Activated T-cell treated with anti-CD3 and anti-CD28 coated beads, Interleukin-2, amount 50 U/mL, for 4 hours (primary cell): Measurements from ENCODE around the gene HAPLN2. TPM values are rescaled to one million over a fixed set of nuclear protein-coding genes. Genes with fewer than 3 reads are reported as not detected.

Experiments used
- ATAC-seq, 2 donors: fragments of 200-7000 bp; cut with Tn5 transposase; one replicate each; pipeline ENCODE4 v1.10.0; 2021
- DNase-seq: peaks from one replicate; pipeline ENCODE4 v3.0.0-alpha.2; 2020
- H3K27me3 Mint-ChIP-seq: one replicate; pipeline ENCODE4 v1.8.0; 2021; ENCODE audit warnings: low read depth, mixed read lengths
- H3K36me3 Mint-ChIP-seq: one replicate; pipeline ENCODE4 v1.8.0; 2022; ENCODE audit warnings: mixed read lengths; ENCODE audit not compliant: insufficient read depth
- H3K4me1 Mint-ChIP-seq: one replicate; pipeline ENCODE4 v1.8.0; 2021; ENCODE audit warnings: low read depth, mixed read lengths
- H3K4me3 Mint-ChIP-seq: one replicate; pipeline ENCODE4 v1.8.0; 2021; ENCODE audit warnings: mild to moderate bottlenecking, moderate library complexity, mixed read lengths
- H3K9me3 Mint-ChIP-seq: one replicate; pipeline ENCODE4 v1.8.0; 2021; ENCODE audit warnings: mixed read lengths
- total RNA-seq, 3 donors: library from RNA; stranded (reverse); gene quantifications; one replicate each; pipeline ENCODE4 v1.2.1, GENCODE V29; 2021

Gene HAPLN2
- total RNA-seq, 3 donors from 2014 or later, result not detected

DNA sequence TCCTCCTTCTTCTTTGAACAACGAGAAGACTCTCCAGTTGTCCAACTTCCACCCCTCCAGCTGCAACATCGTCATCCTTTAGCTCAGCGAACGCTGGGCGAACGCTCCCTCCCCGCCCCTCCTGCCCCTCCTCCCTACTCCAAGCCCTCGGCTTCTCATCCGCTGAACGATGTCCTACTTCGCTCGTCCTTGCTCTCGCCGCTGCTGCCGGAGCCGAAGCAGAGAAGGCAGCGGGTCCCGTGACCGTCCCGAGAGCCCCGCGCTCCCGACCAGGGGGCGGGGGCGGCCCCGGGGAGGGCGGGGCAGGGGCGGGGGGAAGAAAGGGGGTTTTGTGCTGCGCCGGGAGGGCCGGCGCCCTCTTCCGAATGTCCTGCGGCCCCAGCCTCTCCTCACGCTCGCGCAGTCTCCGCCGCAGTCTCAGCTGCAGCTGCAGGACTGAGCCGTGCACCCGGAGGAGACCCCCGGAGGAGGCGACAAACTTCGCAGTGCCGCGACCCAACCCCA, 22.6 kb downstream of the HAPLN2 start, which contains the start of gene BCAN:
Gene BCAN (plus strand): TSS at position 357 of the 504 bp plus-strand sequence. CDS start 3,938 bp downstream, outside the sequence.
- H3K4me3 Mint-ChIP-seq, result peak within 1 kb of the TSS; percentile 55

DNA sequence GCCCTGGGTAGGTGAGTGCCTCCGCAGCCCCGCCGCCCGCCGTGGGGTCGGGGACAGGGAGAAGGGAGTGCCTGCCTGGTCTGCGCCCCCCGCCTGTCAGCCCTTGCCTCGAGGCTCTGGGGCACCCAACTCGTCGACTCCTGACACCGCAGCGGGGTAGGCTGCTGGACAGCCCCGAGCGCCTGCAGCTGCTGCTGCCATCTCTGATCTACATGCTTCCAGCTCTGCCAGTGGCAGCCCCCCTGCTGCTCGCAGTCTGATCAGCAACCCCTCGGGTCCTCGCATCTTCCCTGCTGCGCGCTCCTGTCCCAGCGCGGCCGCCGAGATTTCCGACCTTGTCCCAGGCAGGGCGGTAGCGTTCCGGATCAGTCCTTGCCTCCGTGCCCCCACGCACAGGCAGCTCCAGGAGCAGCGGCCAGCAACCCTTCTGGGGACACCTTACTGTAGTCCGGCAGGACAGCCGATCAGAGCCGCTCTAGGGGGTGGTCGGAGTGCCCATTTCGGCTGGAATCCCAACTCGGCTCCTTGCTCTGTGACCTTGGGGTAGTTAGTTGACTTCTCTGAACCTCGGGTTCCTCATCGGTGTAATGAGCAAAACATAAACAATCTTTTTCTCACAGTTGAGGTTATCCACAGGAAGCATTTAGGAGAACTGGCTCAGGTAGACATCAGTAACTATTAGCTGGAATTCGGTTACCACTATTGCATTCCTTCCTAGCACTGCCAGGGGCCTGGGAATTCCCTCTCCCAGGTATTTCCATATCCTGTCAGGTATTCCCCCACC, 23.2 kb downstream of the HAPLN2 start:
- peak; percentile 31 for ATAC-seq
- no peaks in the 10 kb centered on the region for H3K36me3 Mint-ChIP-seq

More for the DNA sequence above, 22.6 kb downstream of the HAPLN2 start, which contains the start of gene BCAN:
- ATAC-seq (peak; percentile 57 to 59), DNase-seq (no peak)
- Mint-ChIP-seq H3K27me3 (peaks cover 81% of the 10 kb centered on the region), H3K36me3 (no peaks in the 10 kb centered on the region), H3K9me3 (no peaks in the 10 kb centered on the region), H3K4me1 (peaks cover 25% of the 10 kb centered on the region)

GRCh38 chr1:156643049-156643777, 24.0 kb downstream of the HAPLN2 start:
- Mint-ChIP-seq H3K36me3 (no peaks in the 10 kb centered on the region), H3K4me3 (no peak overlapping the region), H3K27me3 (peaks cover 88% of the 10 kb centered on the region), H3K9me3 (no peaks in the 10 kb centered on the region), H3K4me1 (peaks cover 25% of the 10 kb centered on the region)
- ATAC-seq, result no peak
- no peak for DNase-seq

More for the DNA sequence above, 23.2 kb downstream of the HAPLN2 start:
- Mint-ChIP-seq H3K27me3 (peaks cover 86% of the 10 kb centered on the region), H3K4me3 (peak overlapping the region; percentile 15), H3K9me3 (no peaks in the 10 kb centered on the region), H3K4me1 (peaks cover 25% of the 10 kb centered on the region)
- DNase-seq, result no peak

GRCh38 chr1:156643778-156644092, 24.5 kb downstream of the HAPLN2 start:
- ATAC-seq (peak; percentile 25 to 46), DNase-seq (no peak)
- H3K36me3 Mint-ChIP-seq, result no peaks in the 10 kb centered on the region
- H3K4me3 Mint-ChIP-seq, result no peak overlapping the region
- H3K9me3 Mint-ChIP-seq, result no peaks in the 10 kb centered on the region
- peaks cover 25% of the 10 kb centered on the region for H3K4me1 Mint-ChIP-seq
- peaks cover 88% of the 10 kb centered on the region for H3K27me3 Mint-ChIP-seq

DNA sequence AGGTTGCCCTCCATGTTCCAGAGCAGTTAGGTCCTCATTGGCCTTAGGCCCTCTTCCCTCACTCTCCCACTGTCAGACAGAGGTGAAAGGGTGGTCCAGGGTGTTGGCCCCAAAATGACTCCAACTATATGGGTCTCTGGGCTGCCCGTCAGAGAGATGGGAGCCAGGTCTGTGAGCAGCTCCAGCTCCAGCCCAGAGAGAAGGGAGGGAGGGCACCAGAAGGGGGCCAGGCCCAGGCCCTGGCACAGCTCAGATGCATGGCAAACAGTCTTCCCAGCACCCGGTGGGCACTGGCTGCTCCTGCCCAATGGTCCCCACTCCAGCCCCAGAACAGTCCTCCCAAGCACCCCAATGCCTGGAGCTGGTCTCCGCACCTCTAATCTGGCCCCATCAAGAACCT, 24.9 kb downstream of the HAPLN2 start:
- H3K9me3 Mint-ChIP-seq, result no peaks in the 10 kb centered on the region
- H3K27me3 Mint-ChIP-seq, result peaks cover 88% of the 10 kb centered on the region
- ATAC-seq (no peak), DNase-seq (no peak)
- H3K4me1 Mint-ChIP-seq, result peaks cover 25% of the 10 kb centered on the region
- H3K36me3 Mint-ChIP-seq, result no peaks in the 10 kb centered on the region
- H3K4me3 Mint-ChIP-seq, result no peak overlapping the region

- Mint-ChIP-seq H3K36me3 (no peaks in the 10 kb centered on the region), H3K4me3 (peak overlapping the region; percentile 19), H3K27me3 (peaks cover 85% of the 10 kb centered on the region), H3K4me1 (peaks cover 25% of the 10 kb centered on the region), H3K9me3 (no peaks in the 10 kb centered on the region)
- DNase-seq (no peak), ATAC-seq (no peak)
Measured at GRCh38 chr1:156644640-156645039, 25.4 kb downstream of the HAPLN2 start.

- Mint-ChIP-seq H3K27me3 (peaks cover 81% of the 10 kb centered on the region), H3K9me3 (no peaks in the 10 kb centered on the region), H3K4me3 (no peak overlapping the region), H3K4me1 (peaks cover 25% of the 10 kb centered on the region), H3K36me3 (no peaks in the 10 kb centered on the region)
- ATAC-seq (no peak), DNase-seq (no peak)
Measured at GRCh38 chr1:156645056-156645455, 25.8 kb downstream of the HAPLN2 start.

GRCh38 chr1:156645666-156646065, 26.5 kb downstream of the HAPLN2 start:
- Mint-ChIP-seq H3K9me3 (no peaks in the 10 kb centered on the region), H3K4me1 (peaks cover 24% of the 10 kb centered on the region), H3K36me3 (no peaks in the 10 kb centered on the region), H3K4me3 (no peak overlapping the region), H3K27me3 (peaks cover 80% of the 10 kb centered on the region)
- DNase-seq (no peak), ATAC-seq (no peak)

DNA sequence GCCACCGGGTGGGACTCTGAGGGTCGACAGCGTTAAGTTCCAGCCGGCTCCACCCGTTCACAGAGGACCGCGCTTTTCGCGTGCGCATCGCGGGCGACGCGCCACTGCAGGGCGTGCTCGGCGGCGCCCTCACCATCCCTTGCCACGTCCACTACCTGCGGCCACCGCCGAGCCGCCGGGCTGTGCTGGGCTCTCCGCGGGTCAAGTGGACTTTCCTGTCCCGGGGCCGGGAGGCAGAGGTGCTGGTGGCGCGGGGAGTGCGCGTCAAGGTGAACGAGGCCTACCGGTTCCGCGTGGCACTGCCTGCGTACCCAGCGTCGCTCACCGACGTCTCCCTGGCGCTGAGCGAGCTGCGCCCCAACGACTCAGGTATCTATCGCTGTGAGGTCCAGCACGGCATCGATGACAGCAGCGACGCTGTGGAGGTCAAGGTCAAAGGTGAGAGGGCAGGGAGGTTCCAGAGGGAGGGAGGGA, 27.6 kb downstream of the HAPLN2 start:
- H3K9me3 Mint-ChIP-seq, result no peaks in the 10 kb centered on the region
- peaks cover 77% of the 10 kb centered on the region for H3K27me3 Mint-ChIP-seq
- no peak overlapping the region for H3K4me3 Mint-ChIP-seq
- DNase-seq (no peak), ATAC-seq (no peak)
- peaks cover 14% of the 10 kb centered on the region for H3K4me1 Mint-ChIP-seq
- no peaks in the 10 kb centered on the region for H3K36me3 Mint-ChIP-seq

DNA sequence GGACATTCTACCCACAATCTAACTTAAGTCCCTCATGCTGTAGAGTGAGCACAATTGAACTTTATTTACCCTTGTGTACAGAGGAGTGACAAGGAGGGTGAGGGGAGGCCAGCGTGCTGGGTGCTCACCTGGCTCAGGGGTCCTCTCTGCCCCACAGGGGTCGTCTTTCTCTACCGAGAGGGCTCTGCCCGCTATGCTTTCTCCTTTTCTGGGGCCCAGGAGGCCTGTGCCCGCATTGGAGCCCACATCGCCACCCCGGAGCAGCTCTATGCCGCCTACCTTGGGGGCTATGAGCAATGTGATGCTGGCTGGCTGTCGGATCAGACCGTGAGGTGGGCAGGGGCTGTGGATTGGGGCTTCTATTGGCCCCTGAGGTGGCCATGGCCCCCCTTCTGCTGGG, 28.1 kb downstream of the HAPLN2 start:
- no peak overlapping the region for H3K4me3 Mint-ChIP-seq
- H3K27me3 Mint-ChIP-seq, result peaks cover 80% of the 10 kb centered on the region
- no peaks in the 10 kb centered on the region for H3K9me3 Mint-ChIP-seq
- H3K36me3 Mint-ChIP-seq, result no peaks in the 10 kb centered on the region
- H3K4me1 Mint-ChIP-seq, result peaks cover 13% of the 10 kb centered on the region
- DNase-seq (no peak), ATAC-seq (no peak)

DNA sequence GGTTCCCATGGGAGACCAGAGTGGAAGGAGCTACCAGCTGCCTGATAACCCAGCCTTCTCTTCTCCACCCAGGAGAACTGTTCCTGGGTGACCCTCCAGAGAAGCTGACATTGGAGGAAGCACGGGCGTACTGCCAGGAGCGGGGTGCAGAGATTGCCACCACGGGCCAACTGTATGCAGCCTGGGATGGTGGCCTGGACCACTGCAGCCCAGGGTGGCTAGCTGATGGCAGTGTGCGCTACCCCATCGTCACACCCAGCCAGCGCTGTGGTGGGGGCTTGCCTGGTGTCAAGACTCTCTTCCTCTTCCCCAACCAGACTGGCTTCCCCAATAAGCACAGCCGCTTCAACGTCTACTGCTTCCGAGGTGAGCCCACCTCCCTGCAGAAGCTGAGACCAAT, 29.3 kb downstream of the HAPLN2 start:
- no peaks in the 10 kb centered on the region for H3K36me3 Mint-ChIP-seq
- no peaks in the 10 kb centered on the region for H3K9me3 Mint-ChIP-seq
- H3K4me1 Mint-ChIP-seq, result peaks cover 7% of the 10 kb centered on the region
- no peak for DNase-seq
- no peak overlapping the region for H3K4me3 Mint-ChIP-seq
- peak in 1 of 2 donors; percentile 7 for ATAC-seq
- peaks cover 83% of the 10 kb centered on the region for H3K27me3 Mint-ChIP-seq

GRCh38 chr1:156648951-156649350, 29.7 kb downstream of the HAPLN2 start:
- ATAC-seq, result no peak
- Mint-ChIP-seq H3K4me1 (peaks cover 2% of the 10 kb centered on the region), H3K36me3 (no peaks in the 10 kb centered on the region), H3K4me3 (no peak overlapping the region), H3K27me3 (peaks cover 84% of the 10 kb centered on the region), H3K9me3 (no peaks in the 10 kb centered on the region)
- DNase-seq, result no peak

GRCh38 chr1:156652131-156652991, 33.1 kb downstream of the HAPLN2 start:
- H3K4me3 Mint-ChIP-seq, result no peak overlapping the region
- H3K27me3 Mint-ChIP-seq, result peaks cover 86% of the 10 kb centered on the region
- H3K4me1 Mint-ChIP-seq, result peaks cover 12% of the 10 kb centered on the region
- no peaks in the 10 kb centered on the region for H3K36me3 Mint-ChIP-seq
- DNase-seq, result no peak
- H3K9me3 Mint-ChIP-seq, result no peaks in the 10 kb centered on the region
- no peak for ATAC-seq

- DNase-seq, result no peak
- Mint-ChIP-seq H3K4me3 (no peak overlapping the region), H3K4me1 (peaks cover 16% of the 10 kb centered on the region), H3K36me3 (no peaks in the 10 kb centered on the region), H3K27me3 (peaks cover 83% of the 10 kb centered on the region), H3K9me3 (no peaks in the 10 kb centered on the region)
- ATAC-seq, result no peak
Measured at GRCh38 chr1:156652992-156653355, 33.8 kb downstream of the HAPLN2 start.
